NCI-H526 (cell line): ENCODE data around the gene ZNF77.
"Not testable (repeated sequence)": the region's sequence is repeated elsewhere in the genome, so short reads cannot be mapped to it uniquely, and the experiment has no call there.

Source experiments
- DNase-seq, 2 experiments: peaks; one replicate each; lab custom pipeline; 2025; lab: John Stamatoyannopoulos, UW

Gene ZNF77

DNA sequence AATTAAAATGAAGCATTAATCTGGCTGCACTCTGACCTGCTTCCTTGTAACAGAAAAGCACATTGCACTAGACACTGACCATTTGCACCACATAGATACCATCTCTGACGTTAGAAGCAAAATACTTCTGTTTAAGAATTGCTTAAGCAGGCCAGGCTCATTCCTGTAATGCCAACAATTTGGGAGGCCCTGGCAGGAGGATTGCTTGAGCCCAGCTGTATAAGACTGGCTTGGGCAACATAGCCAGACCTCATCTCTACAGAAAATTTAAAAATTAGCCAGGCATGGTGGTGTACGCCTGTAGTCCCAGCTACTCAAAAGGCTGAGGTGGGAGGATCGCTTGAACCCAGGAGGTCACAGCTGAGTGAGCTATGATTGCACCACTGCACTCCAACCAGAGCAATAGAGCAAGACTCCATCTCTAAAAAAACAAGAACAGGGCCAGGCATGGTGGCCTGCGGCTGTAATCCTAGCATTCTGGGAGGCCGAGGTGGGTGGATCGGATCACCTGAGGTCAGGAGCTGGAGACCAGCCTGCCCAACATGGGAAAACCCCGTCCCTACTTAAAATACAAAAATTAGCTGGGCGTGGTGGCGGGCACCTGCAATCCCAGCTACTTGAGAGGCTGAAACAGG is 25.5 kb upstream of the ZNF77 start:
- no peak for DNase-seq

DNA sequence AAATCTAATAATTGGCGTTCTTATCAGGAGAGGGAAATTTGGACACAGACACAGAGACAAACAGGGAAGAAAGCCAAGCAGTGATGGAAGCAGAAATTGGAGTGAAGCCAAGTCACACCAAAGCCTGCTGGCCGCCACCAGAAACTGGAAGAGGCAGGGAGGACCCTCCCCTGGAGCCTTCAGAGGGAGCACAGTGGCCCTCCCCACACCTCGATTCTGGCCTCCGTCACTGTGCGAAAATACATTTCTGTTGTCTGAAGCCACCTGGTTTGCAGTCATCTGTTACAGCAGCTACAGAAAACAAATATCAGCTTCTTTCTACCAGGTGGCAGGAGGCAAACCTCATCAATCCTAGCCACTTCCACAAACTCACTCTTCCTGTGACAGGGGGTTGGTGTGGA is 24.3 kb upstream of the ZNF77 start:
- no peak for DNase-seq

DNA sequence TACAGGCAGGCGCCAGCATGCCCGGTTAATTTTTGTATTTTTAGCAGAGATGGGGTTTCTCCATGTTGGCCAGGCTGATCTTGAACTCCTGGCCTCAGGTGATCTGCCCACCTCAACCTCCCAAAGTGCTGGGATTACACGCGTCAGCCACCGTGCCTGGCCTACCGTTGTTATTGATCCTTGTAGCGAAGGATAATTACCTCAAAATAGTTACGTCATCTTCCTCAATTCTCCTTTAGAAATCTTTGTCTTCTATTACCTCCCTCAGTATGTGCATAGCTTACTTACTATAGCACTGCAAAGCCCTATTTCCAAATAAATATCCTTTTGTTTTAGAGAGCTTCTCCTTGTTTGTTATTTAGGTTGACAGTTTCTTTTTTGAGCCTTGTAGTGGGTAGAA is 23.2 kb upstream of the ZNF77 start:
- no peak for DNase-seq

DNA sequence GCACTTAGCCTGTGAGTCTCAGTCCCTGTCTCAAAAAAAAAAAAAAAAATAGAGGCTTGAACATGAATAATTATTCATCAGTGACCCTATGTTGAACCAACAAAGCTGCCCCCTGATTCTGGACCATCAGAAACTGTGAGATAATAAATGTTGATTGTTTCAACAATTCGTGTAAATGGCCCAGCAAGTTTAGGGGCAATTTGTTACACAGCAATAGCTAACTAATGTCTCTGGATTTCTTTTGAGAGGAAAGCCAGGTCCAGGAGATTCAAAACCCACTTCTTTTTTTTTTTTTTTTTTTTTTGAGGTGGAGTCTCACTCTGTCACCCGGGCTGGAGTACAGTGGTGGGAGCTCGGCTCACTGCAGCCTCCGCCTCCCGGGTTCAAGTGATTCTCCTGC is 20.1 kb upstream of the ZNF77 start:
- no peak for DNase-seq

DNA sequence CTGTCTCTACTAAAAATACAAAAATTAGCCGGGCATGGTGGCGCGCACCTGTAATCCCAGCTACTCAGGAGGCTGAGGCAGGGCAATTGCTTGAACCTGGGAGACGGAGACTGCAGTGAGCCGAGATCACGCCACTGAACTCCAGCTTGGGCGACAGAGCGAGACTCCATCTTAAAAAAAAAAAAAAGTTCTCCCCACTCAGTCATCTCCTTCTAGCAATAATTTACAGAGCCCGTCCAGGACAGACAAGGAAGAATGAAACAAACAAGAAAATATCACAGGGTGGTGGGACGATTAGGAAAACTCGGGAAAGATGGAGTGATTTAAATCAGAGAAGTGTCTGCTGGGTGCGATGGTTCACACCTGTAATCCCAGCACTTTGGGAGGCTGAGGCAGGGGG is 18.9 kb upstream of the ZNF77 start:
- not testable (repeated sequence) for DNase-seq

DNA sequence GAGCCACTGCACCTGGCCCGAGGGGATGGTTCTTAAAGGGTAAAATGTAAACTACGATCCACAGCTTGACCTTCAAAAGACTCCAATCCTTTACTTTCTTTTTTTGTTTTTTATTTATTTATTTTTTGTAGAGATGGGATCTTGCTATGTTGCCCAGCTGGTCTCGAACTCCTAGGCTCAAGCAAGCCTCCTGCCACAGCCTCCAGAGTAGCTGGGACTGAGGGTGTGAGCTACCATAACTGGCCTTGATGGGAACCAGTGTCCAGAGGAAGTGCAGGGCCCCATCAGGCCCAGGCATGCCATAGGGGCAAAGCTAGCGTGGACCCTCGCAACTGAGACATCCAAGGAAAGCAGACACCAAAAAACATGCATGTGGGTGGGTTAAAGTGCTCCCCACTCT is 18.4 kb upstream of the ZNF77 start:
- no peak for DNase-seq

DNA sequence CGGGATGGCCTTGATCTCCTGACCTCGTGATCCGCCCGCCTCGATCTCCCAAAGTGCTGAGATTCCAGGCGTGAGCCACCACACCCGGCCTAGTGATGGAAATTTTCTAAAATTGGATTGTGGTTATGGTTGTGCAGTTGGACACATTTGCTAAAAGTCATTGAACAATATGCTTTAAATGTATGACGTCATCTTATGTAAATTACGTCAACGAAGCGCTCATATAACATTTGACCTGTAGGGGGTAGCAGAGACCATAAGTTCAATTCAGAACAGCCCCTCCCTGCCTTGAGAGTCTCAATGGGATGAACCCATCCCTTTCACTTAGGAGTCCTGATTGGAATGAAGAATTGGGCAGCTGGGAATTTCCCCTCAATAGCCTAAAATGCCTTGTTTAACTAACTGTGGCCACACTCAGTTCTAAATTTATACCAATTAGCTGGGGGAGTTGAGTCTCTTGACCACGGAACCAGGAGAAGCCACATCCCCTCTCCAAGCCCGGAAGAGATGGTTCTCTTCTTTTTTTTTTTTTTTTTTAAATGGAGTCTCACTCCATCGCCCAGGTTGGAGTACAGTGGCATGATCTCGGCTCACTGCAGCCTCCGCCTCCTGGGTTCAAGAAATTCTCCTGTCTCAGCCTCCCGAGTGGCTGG is 17.4 kb upstream of the ZNF77 start:
- peak; percentile 26 to 74 for DNase-seq

DNA sequence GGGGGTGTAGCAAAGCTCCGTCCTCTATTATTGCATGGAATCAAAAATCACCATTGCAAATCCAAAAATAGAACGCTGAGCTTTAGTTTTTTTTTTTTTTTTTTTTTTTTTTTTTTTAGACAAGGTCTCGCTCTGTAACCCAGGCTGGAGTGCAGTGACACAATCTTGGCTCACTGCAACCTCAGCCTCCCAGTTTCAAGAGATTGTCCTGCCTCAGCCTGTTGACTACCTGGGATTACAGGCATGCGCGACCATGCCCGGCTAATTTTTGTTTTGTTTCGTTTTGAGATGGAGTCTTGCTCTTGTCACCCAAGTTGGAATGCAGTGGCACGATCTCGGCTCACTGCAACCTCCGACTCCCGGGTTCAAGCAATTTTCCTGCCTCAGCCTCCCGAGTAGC is 15.3 kb upstream of the ZNF77 start:
- no peak for DNase-seq

DNA sequence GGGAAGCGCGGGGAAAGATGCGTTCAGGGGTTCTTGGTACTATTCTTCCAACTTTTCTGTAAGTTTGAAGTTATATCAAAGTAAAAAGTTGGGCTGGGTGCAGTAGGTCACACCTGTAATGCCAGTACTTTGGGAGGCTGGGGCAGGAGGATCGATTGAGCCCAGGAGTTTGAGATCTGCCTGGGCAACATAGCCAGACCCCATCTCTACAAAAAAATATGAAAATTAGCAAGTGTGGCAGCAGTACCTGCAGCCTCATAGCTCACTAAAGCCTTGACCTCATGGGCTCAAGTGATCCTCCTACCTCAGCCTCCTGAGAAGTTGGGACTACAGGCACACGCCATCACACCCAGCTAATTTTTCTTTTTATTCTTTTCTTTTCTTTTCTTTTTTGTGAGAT is 12.4 kb upstream of the ZNF77 start:
- no peak for DNase-seq

DNA sequence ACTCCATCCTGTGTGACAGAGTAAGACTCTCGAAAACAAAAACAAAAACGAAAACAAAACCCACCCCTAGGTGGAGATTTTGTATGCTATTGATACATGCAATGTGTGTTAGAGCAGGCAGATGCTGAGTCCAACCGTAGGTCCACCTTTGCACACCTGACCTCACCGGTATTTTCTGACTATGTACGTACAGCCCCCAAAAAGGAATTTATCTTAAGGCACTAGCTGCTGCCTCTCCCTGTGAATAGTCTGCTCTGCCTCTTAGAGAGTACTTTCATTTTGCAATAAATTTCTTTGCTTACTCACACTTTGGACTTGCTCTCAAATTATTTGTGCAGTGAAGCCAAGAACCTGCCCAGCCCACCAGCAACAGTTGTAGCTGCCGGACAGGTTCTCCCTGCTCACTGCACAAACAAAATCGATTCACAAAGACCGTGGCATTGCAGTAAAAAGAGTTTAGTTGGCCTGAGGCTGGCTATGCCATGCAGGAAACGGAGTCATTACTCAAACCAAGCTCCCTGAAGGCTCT is 8.2 kb upstream of the ZNF77 start:
- peak in 1 of 2 experiments; percentile 41 for DNase-seq

DNA sequence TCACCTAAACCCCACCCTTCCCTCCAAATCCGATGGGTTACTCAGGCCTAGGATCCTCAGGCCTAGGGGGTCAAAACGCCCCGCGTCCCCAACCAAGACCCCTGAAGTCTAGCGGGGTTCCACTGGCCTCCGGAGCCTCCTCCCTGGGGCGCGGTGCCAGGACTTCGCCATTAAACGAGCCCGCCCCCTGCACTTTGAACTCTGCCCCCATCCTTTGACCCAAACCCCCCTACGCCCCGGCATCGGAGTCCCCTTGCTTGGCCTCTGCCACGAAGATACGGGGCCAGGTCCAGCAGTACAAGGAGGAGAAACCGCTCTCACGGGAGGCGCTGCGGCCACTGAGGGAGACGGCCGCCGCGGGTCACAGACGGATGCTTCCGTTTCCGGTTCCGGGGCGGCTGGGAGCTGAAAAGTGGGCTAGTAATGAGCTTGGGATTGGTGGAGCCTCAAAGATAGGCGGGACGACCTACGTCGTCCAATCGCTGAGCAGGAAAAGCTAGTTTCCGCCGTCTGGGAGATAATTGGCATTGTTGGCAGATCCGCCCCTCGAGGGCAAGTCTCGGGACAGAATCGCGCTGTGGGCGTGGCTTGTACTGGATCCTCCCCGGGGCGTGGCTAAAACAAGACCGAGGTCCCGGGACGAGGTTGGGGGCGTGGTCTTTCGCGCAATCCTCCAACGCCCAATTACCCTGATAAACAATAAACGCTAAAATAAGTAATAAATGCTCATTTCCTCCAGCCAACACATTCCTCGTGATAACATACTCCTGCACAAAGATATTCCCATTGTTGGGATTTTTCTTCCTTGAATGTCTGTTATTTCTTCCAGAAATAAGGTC is 5.7 kb upstream of the ZNF77 start:
- DNase-seq: peak; percentile 97

DNA sequence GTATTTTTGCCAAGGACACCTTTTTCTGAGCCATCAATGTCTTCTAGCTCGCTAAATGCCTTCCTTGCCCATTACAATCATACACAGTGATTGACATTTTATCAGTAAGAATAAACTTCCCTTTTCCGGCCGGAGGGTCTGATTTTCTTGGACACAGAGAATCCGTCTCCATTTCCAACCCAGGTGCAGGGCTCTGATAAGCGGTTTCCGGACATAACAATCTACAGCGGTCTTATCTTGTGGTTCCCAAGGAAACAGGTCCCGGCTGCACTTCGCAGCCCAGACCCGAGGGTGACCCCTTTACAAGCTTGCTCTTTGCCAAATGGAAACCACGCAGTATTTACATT is 5.1 kb upstream of the ZNF77 start:
- DNase-seq: peak in 1 of 2 experiments; percentile 21

DNA sequence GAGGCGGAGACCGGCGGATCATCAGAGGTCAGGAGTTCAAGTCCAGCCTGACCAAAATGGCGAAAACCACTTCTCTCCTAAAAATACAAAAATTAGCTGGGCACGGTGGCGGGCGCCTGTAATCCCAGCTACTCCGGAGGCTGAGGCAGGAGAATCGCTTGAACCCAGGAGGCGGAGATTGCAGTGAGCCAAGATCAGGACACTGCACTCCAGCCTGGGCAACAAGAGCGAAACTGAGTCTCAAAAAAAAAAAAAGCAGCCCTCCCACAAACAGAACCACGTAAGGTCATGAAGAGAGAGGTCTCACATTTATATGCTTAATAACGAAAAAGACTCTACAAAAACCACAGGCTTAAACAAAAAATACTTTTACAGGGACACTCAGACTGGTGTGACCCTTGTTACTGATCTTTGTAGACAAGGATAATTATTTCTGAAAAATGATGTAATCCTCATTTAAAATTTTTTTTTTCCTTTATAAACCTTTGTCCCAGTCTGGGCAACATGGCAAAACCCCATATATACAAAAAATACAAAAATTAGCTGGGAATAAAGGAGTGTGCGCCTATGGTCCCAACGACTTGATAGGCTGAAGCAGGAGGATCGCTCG is 909 bp upstream of the ZNF77 start:
- no peak for DNase-seq

DNA sequence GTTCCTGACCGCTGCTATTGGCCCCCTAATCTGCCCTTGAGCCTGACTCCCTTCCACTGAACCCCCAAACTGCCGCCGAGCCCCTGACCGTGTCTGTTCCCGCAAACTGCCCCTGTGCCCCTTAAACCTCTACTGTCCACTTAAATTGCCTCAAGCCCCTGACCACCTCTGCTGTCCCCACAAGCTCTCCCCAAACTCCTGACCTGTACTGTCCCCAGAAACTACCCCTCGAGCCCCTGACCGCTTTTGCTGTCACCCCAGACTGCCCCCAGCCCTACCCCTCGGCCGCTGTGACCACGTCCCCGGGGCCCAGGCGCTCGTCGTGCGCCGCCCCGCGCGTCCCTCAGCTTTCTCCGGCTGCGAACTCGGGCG is 382 bp downstream of the ZNF77 start:
- DNase-seq: no peak

DNA sequence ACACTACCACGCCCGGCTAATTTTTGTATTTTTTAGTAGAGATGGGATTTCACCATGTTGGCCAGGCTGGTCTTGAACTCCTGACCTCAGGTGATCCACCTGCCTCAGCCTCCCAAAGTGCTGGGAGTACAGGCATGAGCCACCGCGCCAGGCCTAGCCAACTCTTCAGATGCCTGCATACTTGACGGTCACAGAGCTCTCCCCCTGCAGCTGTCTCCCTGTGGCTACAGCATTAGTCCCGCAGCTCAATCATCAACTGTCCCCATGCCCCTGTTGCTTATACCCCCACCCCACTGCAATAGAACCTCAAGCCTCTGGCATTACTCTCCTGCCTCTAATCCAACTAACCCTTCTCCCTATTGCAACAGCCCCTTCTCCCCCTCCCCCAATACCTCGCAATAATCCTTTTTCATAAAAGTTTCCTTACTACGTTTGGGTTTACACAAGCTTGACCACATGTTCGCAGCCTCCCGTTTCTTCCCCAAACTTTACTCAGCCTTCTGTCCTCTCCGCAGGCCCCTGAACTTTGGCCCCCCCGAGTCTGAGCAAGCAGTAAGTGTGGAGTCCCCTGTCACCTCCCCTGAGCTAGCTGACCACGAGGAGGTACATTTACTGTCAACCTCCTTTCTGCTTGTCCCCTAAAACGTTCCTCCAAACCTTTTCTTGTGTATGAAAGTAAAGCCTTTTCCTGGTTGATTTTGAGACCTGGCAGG is 1.7 kb downstream of the ZNF77 start:
- DNase-seq: no peak

DNA sequence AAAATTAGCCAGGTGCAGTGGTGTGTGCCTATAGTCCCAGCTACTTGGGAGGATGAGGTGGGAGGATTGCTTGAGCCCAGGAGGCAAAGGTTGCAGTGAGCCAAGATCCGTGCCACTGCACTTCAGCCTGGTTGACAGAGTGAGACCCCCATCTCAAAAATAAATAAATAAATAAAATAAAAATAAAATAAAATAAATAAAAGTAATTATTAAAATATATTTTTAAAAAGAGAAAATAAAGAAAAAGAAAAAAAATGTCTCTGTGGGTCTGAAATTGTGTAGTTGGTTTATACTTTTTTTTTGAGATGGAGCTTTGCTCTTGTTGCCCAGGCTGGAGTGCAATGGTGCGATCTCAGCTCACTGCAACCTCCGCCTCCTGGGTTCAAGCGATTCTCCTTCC is 8.9 kb downstream of the ZNF77 start:
- DNase-seq: not testable (repeated sequence)

DNA sequence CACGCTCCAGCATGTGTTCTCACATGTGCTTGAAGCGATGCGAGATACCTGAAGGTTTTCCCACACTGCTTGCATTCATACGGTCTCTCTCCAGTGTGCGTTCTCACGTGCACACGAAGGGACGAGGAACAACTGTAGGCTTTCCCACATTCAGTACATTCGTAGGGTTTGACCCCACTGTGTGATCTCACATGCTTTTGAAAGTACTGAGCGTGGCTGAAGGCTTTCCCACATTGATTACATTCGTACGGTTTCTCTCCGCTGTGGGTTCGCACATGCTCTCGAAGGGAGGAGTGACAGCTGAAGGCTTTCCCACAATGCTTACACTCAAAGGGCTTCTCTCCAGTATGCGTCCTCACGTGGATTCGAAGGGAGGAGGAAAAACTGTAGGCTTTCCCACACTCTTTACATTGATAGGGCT is 11.3 kb downstream of the ZNF77 start:
- DNase-seq: no peak

DNA sequence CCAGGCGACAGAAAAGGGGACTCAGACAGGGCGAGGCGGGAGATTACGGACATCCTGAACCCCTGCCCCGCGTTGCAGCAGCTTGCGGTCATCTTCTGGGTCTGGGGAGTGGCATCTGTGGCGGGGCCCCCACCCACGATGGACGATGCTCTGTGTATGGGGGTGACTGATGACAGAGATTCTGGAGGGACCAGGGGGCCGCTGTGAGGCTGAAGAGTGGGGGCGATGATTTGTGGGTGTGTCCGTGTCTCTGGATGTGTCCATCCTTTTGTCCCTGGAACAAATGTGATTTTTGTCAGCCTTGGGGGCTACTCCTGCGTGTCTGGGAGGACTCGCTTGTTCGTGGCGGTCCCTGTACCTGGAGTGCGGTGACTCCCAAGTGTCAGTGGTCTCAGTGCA is 17.7 kb downstream of the ZNF77 start:
- DNase-seq: no peak

DNA sequence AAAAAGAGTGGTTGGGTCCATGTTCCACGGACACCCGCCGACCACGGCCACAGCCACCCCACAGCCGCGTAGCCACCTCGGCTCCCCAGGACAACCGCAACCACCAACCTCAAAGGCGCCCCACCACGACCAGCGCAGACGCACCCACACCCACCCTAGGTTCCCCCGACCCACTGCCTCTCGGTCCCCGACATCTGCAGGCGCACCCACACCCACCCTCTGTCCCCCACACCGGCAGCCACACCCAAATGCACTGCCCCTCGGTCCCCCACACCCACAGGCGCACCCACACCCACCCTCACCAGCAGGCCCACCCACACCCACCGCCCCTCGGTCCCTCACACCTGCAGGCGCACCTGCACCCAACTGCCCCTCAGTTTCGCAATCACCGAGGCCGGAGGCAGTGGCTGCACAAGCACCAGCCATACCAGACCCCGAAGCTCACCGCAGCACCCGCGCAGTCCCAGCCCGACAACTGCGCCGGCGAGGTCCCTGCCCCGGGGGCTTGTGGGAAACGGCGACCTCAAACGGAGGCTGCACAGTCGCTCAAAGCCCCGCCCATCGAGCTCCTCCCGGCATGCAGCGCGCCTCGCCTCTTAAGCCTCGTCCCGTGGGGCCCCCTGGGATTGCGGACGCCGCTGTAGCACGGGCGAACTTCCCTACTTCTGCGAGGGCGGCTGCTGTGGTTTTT is 18.3 kb downstream of the ZNF77 start:
- peak in 1 of 2 experiments; percentile 52 for DNase-seq

DNA sequence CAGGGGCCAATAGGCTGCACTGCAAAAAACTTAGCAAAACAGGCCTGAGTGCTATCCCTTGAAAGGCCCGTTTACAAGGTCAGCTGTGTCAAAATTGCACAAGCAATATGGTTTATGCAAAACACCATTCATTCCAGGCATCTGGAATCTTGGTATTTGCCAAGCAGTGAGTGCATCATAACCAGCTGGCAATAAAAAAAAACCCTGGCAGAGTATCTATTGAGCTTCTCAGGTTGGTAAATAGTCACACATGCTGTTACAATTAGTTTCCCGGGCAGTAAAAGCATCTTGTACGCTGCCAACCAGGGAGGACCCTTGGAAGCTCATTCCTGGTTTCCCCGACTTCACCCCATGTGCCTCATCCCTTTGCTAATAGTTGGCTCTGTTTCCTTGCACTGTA is 21.3 kb downstream of the ZNF77 start:
- peak in 1 of 2 experiments; percentile 53 for DNase-seq

DNA sequence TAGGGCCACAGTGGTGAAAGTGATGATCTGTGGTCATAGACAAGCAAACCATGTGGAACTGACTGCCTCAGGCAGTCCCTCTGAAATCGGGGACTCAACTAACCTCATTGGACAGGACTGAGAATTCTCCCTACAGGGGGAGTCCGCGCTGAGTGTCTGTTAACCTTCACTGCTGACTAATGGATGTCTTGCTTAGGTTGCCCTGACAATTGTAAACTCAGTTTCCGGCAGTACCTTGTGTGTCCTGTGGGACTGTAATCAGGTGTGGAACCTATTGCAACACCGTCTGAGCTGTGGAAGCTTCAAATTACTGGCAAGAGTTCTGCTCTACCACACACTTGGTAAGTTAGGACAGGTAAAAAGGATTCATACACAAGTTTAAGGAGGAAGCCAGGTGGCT is 21.8 kb downstream of the ZNF77 start:
- no peak for DNase-seq
